GM18861 (cell line): ENCODE data around the gene KMT2D.

Experiments
- ATAC-seq: cut with Tn5 transposase; IDR thresholded peaks from one replicate; pipeline ENCODE4 v1.9.1; 2021; ENCODE audit not compliant: unreplicated experiment

The KMT2D gene

DNA sequence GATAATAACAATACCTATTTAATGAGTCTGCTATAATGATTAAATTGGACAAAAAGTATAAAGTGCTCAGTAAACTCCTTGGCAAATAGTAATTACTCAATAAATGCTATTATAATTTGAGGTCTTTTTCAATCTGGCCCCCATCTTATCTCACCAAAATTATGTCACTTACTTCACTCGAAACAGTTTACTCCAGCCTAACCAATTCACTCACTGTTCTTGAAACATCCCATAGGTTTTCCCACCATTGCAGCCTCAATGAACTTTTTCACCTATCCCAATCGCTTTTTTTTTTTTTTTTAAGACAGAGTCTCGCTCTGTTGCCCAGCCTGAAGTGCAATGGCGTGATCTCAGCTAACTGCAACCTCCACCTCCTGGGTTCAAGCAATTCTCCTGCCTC, 24.6 kb downstream of the KMT2D start:
- no peak for ATAC-seq

DNA sequence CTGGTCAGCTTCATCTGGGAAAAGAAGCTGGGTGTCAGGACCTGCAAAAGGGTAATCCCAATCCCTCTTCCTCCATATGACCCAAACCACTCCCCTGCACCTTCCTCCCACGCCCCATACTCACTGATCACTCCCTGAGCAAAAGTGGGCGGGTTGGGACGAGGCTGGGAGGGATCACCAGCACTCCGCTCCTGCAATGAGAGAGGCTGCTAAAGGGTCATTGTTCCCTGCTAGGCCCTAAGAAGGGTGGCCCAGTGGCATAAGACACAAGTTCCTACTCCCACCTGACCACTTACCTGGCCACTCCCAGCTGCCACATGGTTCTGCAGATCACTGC, 26.3 kb downstream of the KMT2D start:
- no peak for ATAC-seq

DNA sequence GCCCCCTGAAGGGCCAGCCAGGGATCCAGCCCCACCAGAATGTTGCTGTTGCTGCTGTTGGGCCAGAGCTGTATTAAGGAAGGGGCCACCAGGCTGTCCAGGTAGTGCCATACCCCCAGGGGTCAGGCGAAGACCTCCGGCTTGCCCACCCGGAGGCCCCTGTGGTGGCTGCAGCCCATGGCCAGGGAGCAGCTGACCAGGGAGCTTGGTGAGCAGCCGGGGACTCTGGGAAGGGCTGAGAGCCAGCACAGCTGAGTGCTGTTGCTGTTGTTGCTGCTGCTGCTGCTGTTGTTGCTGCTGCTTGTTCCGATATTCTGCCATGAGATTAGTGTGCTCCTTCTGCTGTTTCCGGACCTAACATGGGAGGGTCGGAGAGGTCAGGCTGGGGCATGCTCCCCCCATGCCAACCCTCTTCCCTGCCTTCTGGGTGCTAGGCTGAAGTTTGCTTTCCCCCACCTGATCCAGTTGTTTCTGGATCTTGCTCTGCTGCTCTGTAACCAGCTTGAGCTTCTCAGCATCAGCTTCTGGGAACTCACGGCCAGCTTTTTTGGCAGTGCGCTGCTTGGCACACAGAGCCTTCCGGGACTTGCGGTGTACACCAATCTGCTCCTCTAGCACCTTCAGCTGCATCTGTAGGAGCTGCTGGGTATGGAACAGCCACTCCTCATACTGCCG, 26.8 kb downstream of the KMT2D start:
- no peak for ATAC-seq

DNA sequence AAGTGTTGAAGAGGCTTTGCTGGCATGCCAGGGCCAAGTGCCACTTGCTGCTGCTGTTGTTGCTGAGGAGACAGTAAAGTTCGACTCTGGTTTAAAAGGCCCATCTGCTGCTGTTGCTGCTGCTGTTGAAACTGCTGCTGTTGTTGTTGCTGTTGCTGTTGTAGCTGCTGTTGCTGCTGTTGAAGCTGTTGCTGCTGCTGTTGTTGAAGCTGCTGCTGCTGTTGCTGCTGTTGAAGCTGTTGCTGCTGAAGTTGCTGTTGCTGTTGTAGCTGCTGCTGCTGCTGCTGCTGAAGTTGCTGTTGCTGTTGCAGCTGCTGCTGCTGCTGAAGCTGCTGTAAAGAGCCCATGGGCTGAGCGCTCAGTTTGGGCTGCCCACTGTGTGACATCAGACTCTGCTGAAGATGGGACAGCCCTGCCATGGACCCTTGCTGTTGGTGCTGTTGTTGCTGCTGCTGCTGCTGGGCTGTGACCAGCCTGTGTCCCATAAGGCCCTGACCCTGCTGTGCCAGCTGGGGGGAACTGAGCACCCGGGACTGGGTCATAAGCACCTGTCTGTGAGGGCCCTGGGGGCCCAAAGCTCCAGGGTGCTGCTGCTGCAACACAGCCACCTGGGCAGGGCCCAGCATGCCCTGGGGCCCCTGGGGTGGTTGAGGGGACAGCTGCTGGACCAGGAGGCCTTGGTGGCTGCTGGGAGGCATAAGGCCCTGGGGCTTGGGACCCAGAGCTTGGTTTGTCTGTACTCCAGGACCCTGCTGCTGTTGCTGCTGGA, 27.7 kb downstream of the KMT2D start:
- no peak for ATAC-seq

DNA sequence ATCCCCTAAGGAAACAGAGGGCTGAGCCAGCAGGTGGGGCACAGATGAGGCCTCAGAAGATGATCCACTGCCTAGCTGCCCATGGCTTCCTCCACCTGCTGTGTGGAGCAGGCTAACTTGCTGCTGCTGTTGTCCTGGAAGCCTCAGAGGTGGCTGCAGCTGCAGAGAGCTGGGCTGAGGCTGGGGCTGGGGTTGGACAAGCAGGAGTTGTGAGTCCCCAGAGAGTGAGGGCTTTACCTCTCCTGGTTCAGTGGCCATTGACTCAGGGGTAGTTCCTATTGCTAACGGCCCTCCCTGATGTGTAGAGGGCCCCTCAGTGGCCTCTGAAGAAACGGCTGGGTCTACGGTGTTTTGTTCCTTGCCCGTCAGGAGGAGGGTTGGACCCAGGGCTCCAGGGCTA, 28.3 kb downstream of the KMT2D start:
- no peak for ATAC-seq

DNA sequence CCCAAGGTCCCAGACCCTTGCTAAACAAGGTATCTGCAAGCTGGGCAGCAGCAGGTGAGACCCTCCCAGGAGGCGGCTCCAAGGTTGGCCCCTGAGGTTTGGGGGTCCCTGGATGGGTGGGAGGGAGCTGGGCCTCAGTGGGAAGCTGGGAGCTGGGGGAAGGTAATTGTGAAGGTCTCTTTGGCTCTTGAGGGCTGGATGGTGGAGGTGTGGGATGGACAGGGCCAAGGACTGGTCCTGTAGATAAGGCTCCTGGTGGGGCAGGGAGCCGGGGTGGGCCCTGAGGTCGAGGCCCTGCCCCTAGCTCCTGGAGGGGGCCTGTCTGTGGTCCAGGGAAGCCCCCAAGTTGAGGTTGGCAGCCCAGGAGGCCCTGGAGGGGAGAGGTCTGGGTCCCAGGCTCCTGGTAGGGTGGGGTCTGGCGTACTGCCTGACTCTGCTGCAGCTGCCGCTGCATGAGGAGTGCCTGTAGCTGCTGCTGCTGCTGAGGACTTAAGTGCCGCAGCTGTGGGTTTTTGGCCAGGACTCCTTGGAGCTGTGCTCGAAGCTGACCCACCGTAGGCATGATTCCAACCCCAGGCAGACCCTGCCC, 28.9 kb downstream of the KMT2D start:
- no peak for ATAC-seq

DNA sequence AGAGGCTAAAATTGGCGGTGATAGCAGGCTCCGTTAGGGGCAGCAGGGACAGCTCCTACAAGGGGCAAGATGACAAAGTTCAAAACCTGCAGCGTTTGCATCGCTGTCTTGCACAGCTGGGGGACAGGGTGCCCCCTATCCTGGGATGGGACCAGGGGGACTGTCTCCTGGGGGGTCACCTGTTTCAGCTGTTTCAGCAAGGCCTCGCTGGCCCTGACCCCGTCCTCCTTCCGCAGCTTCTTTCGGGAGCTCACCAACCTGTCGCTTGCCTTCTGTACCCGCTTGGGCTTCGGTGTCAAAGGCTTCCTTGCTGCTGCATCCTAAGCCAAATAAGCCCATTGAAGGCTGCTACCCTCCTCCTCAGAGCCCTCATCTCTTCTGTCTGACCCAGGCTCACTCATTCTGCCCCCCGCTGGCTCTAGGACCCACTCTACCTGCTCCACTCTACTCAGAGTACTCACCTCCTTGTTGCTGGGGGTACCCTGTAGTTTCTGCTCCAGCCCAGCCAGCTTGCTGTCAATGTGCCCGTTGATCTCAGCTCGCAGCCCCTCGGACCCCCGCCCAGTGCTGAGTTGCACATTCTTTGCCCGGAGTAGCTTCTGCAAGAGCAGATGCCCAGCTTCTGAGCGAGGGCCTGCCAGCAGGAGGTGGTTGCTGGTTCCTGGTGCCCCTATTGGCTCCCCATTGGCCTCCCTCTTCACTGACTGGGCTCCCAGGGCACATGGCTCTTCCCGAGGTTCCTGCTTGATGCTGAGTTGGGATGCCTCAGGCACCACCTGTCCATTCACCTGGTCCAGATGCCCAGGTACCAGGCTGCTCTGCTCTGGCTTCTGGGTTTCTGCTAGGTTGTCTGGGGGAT, 29.7 kb downstream of the KMT2D start:
- no peak for ATAC-seq

DNA sequence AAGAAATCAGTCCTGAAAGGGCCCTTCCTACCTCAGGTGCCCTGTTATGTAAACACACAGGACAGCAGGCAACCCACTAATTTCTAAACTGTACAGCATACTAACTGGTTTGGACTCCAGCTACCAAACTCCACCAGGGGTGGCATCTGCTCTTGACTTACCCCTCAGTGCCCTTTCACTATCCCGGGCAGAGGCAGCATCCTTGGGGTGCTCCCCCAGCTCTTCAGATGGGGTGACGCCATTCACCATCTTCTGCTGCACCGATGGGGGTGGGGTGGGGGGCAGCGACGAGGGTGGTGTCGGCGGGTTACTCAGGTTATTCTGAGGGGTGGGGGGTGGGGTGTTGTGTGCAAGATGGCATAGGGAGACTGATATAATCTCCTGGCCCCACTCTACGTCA, 30.5 kb downstream of the KMT2D start:
- no peak for ATAC-seq

DNA sequence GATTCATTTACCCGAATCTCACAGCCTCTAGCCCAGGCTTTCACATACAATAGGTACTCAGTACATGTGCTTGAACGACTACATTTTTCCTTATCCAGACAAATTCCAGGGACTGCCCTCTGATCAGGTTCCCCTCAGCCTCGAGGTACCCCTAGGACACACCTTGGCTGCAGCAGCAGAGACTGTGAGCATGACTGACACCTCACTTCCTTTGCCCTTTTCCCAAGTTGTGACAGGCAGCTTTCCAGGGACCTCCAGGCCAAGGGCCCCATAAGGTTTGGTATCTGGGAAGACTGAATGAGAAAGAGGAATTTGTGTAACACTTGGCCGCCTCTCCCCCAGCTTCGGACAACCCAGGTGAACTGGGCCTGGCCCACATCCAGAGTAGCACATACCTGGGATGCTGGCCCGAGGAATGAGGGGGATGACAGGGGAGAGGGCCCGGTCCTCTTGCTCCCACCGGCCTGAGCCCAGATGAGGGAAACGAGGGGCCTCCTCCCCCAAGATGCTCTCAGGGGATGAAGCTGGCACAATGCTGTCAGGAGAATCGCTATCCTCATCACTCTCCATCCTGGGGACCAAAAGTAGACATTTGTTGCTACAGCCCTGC, 31.8 kb downstream of the KMT2D start:
- no peak for ATAC-seq

DNA sequence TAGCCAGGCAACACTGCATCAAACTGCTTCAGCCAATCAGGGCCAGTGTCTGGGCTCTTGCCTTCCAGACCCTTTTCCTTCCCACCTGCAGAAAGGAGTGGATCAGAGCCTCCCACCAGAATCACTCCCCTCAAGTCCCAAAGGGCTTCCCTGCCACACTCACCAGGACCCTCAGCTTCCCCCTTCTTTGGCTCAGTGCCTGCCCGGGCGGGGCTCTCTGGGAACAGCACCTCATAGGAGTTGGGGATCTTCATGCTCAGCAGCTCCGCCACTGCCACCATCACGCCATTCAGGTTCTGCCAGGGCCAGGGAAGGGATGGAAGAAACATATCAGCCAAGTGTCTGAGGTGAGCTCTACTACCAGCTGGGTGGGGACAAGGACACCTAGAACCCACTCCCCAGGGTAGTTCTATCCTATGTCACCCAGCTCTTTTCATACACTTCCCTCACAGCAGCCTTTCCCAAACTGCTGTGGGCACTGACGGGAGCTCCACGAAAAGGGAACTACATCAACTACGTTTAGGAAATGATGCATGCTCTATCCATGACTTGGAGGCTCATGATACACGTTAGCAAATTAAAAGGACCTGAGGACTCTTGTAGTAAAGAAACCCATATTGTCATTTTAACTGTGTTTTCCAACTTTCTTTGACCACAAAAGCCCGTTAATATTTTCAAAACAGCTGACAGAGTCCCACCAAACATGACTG, 32.6 kb downstream of the KMT2D start:
- no peak for ATAC-seq

DNA sequence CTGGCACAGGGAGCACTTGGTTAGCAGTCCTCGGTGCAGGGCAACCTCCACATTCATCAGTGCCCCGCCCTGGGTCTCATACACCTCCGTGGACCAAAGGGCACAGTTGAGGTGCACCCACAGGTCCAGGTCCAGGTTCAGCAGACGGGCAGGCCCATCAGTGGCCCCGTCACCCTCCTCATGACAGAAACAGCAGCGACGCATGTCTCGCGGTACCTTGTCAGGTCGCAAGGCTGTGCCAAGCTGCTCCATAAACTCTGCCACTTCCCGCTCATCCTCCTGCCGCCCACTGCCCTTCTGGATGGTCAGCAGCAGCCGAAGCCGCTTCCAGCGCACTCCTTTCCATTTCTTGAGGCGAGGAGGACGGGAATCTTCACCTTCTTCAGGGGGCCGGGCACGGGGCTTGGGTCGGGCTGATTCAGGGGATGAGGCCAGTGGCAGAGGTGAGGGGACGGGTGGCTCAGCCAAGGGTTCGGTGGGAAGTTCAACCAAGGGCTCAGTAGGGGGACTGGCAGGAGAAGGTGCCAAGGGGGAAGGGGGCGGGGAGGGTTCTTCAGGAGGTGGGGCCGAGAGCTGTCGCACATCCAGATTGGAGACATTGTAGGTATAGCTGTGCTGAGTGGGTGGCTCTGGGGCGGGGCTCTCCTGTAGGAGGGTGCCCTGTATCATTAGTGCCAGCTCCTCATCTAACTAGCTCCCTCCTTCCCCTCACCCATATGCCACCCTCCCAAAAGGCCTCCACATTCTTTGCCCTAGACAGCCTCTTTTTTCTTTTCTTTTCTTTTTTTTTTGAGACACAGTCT, 33.7 kb downstream of the KMT2D start:
- ATAC-seq = no peak

DNA sequence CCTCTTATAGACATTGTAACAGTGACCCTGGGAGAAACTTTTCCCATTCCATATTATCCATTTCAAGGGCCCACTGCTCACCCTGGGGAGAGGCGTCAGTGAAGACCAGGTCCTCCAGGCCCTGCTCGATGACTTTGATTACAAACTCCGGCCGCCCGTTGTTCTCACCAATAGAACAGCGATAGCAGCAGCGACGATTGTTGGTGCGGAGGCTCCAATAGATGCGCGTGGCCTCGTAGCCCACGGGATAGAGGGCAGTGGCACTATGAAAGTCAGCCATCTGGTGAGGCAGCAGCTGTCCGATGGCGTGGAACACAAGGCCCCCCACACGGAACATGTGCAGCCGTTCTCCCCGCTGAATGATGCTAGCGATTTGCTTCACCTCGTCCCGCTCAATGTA, 34.5 kb downstream of the KMT2D start:
- ATAC-seq = no peak

DNA sequence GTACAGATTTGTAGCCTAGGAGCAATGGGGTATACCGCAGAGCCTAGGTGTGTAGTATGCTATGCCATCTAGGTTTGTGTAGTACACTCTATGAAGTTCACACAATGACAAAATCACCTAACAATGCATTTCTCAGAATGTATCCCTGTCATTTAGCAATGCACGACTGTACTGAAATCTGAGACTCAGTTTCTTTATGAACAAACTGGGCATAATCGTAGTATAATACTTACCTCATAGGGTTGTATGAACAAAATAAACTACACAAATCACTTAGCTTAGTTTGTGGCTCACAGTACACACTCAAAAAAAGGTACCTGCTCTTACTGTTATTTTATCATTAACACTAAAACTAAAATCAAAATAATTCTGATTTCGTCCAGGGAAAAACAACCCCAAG, 35.1 kb downstream of the KMT2D start:
- ATAC-seq = no peak

DNA sequence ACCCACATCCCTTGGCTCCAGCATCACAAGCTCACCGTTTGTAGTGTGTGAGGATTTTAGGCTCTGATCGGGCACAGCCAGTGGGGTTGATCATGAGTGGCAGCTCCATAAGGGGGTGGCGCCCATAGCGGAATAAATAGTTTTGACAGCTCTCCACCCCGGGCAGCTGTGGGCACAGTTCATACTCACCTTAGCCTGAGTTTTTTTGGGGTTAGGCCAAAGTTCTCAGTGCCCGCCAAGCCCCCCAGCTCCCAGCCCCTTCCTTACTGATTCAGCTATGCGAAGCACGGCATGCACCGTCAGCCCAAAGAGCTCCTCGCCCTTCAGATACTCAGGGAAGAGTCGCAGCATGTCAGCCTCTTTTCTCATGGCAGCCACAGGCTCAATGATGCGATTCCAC, 36.1 kb downstream of the KMT2D start:
- ATAC-seq = no peak

DNA sequence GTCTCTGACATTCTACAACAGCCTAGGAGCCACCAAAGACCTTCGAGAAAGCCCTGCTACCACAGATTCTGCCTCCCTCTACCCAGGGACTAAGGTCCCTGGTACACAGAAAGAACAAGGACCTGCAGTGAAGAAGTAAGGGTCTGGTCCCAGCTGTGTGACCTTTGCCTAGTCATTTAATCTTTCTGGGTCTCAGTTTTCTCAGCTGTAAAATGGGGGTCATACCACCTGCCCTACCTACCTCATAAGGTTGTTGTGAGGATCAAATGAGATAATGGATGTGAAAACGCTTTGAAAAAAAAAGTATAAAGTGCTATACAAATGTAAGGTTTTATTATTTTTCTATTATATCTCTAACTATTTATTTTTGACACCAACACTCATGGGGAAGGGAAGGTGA, 36.8 kb downstream of the KMT2D start:
- no peak for ATAC-seq

DNA sequence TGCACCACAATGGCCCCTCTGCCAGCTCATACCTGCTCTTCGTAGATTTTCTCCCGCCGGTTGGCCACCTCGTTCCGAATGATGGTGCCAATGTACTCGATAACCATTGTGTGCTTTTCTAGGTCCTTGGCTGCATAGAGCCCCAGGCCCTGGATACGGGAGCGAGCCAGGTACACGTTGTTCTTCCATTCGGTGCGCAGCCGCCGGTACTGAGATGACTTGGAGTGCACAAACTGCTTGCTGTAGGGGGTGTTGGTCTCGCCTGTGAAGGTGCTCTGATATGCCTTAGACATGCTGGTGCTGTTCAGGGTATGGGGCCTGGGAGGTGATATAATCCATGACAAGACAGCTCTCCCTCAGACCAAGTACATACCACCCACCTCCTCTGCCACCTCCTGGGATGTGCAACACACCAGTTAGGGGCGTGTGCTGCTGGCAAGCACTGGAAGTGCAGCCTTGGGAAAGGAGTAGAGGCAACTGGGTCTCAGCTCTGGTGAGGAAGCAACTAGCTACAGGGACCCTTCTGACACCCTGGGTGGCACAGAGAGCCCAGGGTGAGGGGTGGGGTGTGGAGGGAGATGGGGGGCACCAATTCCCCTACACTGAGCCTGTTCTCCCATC, 37.9 kb downstream of the KMT2D start:
- ATAC-seq = no peak

DNA sequence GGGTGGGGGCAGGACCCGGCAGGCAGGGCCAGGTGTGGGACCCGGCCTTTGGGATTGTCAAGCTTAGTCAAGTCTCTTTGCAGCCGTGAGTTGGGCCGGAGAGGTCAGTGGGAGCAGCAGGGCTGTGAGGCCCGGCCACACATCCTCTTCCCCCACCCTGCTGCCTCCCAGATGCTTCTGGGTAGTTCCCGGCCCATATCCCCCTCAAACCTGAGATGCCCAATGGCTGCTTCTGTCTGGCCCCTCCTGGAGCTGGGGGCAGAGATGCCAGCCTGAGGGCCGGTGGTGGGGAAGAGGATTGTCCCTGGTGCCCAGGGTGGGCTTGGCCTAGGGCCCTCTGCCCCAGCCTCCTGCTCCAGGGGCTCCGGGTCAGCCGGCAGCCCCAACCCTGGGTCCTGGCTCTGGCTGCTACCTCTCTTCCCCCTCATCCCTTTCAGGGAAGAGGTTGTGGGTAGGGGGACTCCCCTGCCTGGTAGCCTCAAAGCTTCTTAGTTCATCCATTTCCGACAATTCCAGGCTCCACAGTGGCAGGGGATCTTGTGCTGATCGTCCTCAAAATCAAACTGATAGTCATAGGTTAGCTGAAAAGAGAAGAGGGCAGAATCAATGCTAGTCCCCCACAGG, 39.2 kb downstream of the KMT2D start:
- ATAC-seq = no peak

DNA sequence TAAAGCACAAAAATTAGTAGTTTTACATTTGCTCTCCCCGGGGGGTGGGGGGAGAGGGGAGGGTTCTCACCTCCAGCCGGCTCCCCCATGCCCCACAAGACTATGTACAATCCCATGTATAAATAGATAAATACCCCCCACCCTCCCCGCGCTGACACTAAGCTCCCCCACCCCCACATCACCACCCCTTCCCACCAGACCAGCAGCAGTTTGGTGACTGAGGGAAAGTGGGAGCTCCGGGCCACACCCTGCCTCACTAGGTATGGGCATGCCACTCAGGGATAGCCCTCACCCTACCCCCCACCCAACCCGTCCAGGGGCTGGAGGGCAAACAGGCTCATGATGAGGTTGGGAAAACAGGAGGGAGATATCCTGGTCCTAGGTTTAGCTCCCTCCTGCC, 40.2 kb downstream of the KMT2D start:
- no peak for ATAC-seq
